ENCODE measurements around the gene BICD1.

DNA sequence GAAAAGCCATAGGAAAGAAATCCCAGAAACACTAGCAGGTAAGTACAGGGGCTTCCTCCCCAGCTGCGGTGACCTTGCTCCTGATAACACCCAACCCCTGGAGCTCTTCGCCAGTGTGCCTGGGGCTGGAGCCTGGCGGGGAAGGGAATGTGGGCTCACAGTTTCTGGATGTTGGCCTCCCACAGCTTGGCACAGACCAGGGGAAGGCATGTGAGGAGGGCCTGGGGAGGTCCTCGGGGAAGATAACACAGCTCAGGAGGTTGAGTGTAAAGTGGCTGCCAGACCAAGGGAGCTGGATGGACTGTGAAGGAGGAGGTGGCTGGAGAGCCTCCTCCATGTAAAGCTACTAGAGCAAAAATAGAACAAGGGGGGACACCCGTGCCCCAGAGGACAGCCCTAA lies 120.1 kb downstream of the BICD1 start:
- TF ChIP-seq, protein P1, sequence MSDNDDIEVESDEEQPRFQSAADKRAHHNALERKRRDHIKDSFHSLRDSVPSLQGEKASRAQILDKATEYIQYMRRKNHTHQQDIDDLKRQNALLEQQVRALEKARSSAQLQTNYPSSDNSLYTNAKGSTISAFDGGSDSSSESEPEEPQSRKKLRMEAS (IDR thresholded peaks at IDR 0.05; ENCODE audit: insufficient read depth, insufficient read length), result no peak
- TF ChIP-seq, protein P2, sequence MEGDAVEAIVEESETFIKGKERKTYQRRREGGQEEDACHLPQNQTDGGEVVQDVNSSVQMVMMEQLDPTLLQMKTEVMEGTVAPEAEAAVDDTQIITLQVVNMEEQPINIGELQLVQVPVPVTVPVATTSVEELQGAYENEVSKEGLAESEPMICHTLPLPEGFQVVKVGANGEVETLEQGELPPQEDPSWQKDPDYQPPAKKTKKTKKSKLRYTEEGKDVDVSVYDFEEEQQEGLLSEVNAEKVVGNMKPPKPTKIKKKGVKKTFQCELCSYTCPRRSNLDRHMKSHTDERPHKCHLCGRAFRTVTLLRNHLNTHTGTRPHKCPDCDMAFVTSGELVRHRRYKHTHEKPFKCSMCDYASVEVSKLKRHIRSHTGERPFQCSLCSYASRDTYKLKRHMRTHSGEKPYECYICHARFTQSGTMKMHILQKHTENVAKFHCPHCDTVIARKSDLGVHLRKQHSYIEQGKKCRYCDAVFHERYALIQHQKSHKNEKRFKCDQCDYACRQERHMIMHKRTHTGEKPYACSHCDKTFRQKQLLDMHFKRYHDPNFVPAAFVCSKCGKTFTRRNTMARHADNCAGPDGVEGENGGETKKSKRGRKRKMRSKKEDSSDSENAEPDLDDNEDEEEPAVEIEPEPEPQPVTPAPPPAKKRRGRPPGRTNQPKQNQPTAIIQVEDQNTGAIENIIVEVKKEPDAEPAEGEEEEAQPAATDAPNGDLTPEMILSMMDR (IDR thresholded peaks at IDR 0.05; ENCODE audit: extremely low read depth in 1 of 2, insufficient read depth in 1 of 2, low read depth in 1 of 2, low read length in 2 of 2), result no peak
- no peak for TF ChIP-seq POLR2A (IDR thresholded peaks at IDR 0.05; ENCODE audit: low read depth, low read length)
- no peak for TF ChIP-seq EZH2 (IDR thresholded peaks at IDR 0.05; ENCODE audit: borderline replicate concordance, low read depth, low read length, severe bottlenecking)
- no peak for TF ChIP-seq POLR2AphosphoS5 (IDR thresholded peaks at IDR 0.05; ENCODE audit: insufficient read depth, low read depth, low read length)
- TF ChIP-seq FOS (IDR thresholded peaks at IDR 0.05; ENCODE audit: borderline replicate concordance, insufficient read depth, low read length), result no peak
- TF ChIP-seq JUN (IDR thresholded peaks at IDR 0.05; ENCODE audit: borderline replicate concordance, insufficient read depth, insufficient read length, low read depth), result no peak
- no peak for TF ChIP-seq GATA2 (IDR thresholded peaks at IDR 0.05; ENCODE audit: insufficient read depth, insufficient read length, low read depth, low read length)
- no peak for TF ChIP-seq MYC (IDR thresholded peaks at IDR 0.05; ENCODE audit: low read depth, low read length)
